ENCODE data around the gene STARD9.
"Not testable (repeated sequence)": the region's sequence is repeated elsewhere in the genome, so short reads cannot be mapped to it uniquely, and the experiment has no call there.

Gene STARD9

GRCh38 chr15:42674472-42674871 is 99.1 kb downstream of the STARD9 start:
- ChIA-PET CTCF (interaction anchor here (1.1 to 1.8 kb wide), 2 partner anchors 9 to 13 kb away, joined by 3 to 5 read pairs; no protein-coding TSS in a partner anchor), POLR2A (no interaction called here)

GRCh38 chr15:42675021-42675420 is 99.6 kb downstream of the STARD9 start:
- CTCF ChIA-PET, result interaction anchor here (1.1 to 1.8 kb wide), 2 partner anchors 9 to 12 kb away, joined by 3 to 5 read pairs; no protein-coding TSS in a partner anchor
- POLR2A ChIA-PET, result no interaction called here
- no peak for TF ChIP-seq CTCF (IDR thresholded peaks at IDR 0.05; ENCODE audit: control extremely low read depth, extremely low read depth, low read depth, missing control alignments)
- no peak for DNase-seq (ENCODE audit: extremely low spot score)

More at GRCh38 chr15:42674472-42674871, 99.1 kb downstream of the STARD9 start:
- TF ChIP-seq CTCF (IDR thresholded peaks at IDR 0.05; ENCODE audit: control extremely low read depth, extremely low read depth, low read depth, missing control alignments), result no peak
- DNase-seq (ENCODE audit: extremely low spot score), result peak; percentile 26

- CTCF ChIA-PET, result interaction anchor here (0.7 to 1.5 kb wide), 5 partner anchors 8 to 547 kb away, joined by 3 to 4 read pairs (median 3); no protein-coding TSS in a partner anchor
- DNase-seq (ENCODE audit: extremely low spot score), result no peak
- TF ChIP-seq CTCF (IDR thresholded peaks at IDR 0.05; ENCODE audit: control extremely low read depth, extremely low read depth, low read depth, missing control alignments), result no peak
- POLR2A ChIA-PET, result no interaction called here
Measured at GRCh38 chr15:42679285-42680141, 104.1 kb downstream of the STARD9 start.

GRCh38 chr15:42680142-42680482 is 104.7 kb downstream of the STARD9 start:
- POLR2A ChIA-PET, result not testable (repeated sequence)
- CTCF ChIA-PET, result interaction anchor here (0.7 to 1.5 kb wide), 5 partner anchors 8 to 546 kb away, joined by 3 to 4 read pairs (median 3); no protein-coding TSS in a partner anchor
- peak; percentile 57 for DNase-seq (ENCODE audit: extremely low spot score)

- ChIA-PET CTCF (interaction anchor here (1.1 to 1.5 kb wide), 4 partner anchors 9 to 296 kb away, joined by 3 to 4 read pairs (median 4); no protein-coding TSS in a partner anchor), POLR2A (no interaction called here)
- no peak for DNase-seq (ENCODE audit: extremely low spot score)
- TF ChIP-seq CTCF (IDR thresholded peaks at IDR 0.05; ENCODE audit: control extremely low read depth, extremely low read depth, low read depth, missing control alignments), result no peak
Measured at GRCh38 chr15:42681119-42681518, 105.7 kb downstream of the STARD9 start.

- ChIA-PET POLR2A (no interaction called here), CTCF (interaction anchor here (1.2 to 2.1 kb wide), 3 partner anchors 9 to 14 kb away, joined by 4 to 5 read pairs (median 5); no protein-coding TSS in a partner anchor)
- TF ChIP-seq CTCF (IDR thresholded peaks at IDR 0.05; ENCODE audit: control extremely low read depth, extremely low read depth, low read depth, missing control alignments), result no peak
- no peak for DNase-seq (ENCODE audit: extremely low spot score)
Measured at GRCh38 chr15:42686281-42686680, 110.9 kb downstream of the STARD9 start.

GRCh38 chr15:42687740-42688139 is 112.3 kb downstream of the STARD9 start:
- ChIA-PET CTCF (interaction anchor here (1.1 to 2.1 kb wide), 5 partner anchors 10 to 31 kb away, joined by 3 to 5 read pairs (median 5); no protein-coding TSS in a partner anchor), POLR2A (no interaction called here)
- no peak for TF ChIP-seq CTCF (IDR thresholded peaks at IDR 0.05; ENCODE audit: control extremely low read depth, extremely low read depth, low read depth, missing control alignments)
- no peak for DNase-seq (ENCODE audit: extremely low spot score)

Data from GM10248 (cell line).